ENCODE results near the gene PTPN11.

GRCh38 chr12:112447106-112447505, 28.4 kb downstream of the PTPN11 start:
- TF ChIP-seq CTCF (IDR thresholded peaks at IDR 0.05), result no peak
- TF ChIP-seq POLR2A (IDR thresholded peaks at IDR 0.05), result no peak

Data from tibial nerve (tissue), 3 donors.